ENCODE results near the gene SEMA4B.
A peak's percentile ranks its signal among the peaks of the same experiment; 100 is the strongest.
"Not testable (repeated sequence)": the region's sequence is repeated elsewhere in the genome, so short reads cannot be mapped to it uniquely, and the experiment has no call there.

Gene SEMA4B, protein sequence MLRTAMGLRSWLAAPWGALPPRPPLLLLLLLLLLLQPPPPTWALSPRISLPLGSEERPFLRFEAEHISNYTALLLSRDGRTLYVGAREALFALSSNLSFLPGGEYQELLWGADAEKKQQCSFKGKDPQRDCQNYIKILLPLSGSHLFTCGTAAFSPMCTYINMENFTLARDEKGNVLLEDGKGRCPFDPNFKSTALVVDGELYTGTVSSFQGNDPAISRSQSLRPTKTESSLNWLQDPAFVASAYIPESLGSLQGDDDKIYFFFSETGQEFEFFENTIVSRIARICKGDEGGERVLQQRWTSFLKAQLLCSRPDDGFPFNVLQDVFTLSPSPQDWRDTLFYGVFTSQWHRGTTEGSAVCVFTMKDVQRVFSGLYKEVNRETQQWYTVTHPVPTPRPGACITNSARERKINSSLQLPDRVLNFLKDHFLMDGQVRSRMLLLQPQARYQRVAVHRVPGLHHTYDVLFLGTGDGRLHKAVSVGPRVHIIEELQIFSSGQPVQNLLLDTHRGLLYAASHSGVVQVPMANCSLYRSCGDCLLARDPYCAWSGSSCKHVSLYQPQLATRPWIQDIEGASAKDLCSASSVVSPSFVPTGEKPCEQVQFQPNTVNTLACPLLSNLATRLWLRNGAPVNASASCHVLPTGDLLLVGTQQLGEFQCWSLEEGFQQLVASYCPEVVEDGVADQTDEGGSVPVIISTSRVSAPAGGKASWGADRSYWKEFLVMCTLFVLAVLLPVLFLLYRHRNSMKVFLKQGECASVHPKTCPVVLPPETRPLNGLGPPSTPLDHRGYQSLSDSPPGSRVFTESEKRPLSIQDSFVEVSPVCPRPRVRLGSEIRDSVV

DNA sequence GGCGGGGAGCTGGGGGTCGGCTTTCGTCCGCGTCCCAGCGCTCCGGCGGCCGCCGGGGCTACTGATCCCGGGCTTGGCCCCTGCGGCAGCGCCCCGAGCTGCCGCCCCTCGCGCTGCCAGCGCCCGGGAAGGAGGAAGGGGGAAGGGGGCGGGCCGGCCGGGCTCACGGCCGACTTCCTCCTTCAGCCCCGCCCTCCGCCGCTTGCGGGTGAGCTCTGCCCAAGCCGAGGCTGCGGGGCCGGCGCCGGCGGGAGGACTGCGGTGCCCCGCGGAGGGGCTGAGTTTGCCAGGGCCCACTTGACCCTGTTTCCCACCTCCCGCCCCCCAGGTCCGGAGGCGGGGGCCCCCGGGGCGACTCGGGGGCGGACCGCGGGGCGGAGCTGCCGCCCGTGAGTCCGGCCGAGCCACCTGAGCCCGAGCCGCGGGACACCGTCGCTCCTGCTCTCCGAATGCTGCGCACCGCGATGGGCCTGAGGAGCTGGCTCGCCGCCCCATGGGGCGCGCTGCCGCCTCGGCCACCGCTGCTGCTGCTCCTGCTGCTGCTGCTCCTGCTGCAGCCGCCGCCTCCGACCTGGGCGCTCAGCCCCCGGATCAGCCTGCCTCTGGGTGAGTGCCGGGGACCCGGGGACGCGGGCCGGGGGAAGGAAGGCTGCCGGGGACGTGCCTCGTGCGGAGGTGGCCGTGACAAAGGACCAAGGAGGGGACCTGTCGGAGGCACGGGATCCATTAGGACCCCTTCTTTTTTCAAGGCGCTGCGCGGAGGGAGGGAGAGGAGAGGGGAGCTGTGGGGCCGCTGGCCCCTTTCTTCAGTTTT, at the start of gene SEMA4B:
SEMA4B (plus strand) TSS at position 201 of the 814 bp plus-strand sequence; CDS start at position 450, 249 bp downstream.
- DNase-seq = peak; percentile 72

DNA sequence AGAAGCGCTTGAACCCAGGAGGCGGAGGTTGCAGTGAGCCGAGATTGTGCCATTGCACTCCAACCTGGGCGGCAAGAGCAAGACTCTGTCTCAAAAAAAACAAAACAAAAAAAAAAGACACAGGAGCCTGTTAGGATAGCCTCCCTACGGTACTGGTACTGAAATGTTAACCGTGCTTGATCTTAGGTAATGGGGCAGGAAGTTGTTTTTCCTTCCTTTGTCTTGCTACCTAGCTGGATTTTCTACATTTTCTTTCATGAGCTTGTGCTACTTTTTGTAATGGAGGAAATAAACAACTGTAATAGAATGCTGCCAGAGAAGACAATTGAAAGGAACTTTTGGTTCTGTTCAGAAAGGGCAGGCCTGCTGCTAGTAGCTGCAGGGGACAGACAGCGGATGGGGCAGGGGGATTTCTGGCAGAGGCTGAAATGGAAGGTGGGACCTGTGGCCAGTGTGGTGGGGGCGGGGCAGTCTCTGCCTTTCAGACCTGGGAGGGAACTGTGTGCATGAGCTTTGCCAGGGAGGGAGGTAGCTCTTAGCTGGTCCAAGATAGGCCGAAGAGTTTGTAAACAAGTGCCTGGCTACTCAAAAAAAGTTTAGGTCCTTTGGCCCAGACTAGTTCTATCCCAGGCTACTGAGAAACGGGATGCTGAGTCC, 49.0 kb upstream of the SEMA4B start:
- no peak for DNase-seq

DNA sequence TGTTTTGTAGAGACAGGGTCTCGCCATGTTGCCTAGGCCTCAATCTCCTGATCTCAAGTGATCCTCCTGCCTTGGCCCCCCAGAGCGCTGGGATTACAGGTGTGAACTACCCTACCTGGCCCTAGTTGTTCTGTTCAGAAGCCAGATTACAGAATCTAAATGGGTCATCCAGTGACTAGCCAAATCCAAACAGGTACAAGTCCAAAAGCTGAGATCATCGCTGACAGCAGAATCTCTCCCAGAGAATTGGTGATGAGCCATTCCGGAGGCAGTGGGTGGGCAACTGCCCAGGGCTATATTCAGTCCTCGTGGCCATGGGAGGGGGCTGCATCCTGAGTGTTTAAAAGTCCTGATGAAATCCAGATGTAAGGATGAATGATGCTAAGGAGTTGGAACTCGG, 47.5 kb upstream of the SEMA4B start:
- no peak for DNase-seq

DNA sequence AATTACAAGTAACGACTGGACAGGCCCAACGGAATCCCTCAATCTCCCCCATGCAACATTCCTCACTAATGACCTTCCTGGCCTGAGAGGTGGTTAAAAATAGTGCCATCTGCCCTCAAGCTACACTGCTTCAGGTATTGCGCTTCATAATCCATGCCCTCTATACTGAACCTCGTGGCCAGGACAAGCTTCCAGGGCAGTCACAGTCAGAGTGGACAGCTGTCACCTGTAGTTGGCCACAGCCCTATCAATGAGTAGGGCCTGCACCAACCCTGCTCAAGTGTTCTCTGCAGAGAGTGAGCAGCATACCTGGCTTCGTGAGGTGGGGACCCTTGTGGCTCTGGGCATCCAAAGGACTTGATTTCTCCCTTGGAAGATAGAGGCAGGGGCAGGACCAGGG, 46.9 kb upstream of the SEMA4B start:
- DNase-seq = no peak

DNA sequence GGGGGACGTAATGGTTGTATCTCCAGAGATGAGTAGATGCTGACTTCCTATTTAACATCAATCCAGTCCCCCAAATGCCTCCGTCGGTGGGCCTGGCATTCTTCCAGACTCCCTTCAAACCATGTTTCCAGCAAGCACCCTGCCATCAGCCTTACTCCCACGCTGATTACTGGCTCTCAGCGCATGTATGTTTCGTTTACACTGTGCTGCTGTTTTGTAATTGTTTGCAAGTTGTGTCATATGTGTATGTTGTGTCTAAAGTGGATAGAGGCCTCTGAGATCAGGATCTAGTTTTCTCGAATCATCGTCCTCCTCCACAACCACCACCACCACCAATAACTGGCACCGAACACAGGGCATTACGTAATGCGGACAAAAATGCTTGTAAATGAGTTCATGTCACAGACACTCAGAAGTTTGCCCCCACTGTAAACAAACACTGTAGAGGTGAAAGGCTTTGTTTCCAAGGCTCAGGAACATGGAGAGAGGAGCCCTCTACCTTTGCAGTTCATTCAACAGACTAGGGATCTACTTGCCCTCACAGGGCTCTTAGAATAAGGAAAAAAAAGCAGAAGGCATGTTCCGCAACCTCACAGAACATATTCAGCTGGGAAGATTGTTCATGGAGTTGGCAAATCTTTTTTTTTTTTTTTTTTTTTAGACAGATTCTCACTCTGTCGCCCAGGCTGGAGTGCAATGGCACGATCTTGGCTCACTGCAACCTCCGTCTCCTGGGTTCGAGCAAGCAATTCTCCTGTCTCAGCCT, 46.1 kb upstream of the SEMA4B start:
- no peak for DNase-seq

DNA sequence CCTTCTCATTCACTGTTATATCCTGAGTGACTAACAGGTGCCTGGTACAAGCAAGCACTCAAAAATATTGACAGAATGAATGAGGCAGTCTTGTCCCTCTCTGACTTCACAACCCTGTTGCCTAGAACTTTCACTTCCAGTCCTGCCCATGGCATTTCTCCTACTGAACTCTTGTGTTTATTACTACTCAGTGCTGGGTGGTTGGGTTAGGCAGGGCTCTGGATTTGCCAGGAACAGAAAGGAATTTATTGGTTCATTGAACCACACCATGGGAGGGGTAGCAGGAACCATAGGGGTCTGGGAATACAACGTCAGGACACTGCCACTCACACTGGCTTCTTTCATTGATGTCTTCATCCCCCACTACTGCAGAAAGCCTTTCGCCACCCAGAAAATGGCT, 41.9 kb upstream of the SEMA4B start:
- DNase-seq = no peak

DNA sequence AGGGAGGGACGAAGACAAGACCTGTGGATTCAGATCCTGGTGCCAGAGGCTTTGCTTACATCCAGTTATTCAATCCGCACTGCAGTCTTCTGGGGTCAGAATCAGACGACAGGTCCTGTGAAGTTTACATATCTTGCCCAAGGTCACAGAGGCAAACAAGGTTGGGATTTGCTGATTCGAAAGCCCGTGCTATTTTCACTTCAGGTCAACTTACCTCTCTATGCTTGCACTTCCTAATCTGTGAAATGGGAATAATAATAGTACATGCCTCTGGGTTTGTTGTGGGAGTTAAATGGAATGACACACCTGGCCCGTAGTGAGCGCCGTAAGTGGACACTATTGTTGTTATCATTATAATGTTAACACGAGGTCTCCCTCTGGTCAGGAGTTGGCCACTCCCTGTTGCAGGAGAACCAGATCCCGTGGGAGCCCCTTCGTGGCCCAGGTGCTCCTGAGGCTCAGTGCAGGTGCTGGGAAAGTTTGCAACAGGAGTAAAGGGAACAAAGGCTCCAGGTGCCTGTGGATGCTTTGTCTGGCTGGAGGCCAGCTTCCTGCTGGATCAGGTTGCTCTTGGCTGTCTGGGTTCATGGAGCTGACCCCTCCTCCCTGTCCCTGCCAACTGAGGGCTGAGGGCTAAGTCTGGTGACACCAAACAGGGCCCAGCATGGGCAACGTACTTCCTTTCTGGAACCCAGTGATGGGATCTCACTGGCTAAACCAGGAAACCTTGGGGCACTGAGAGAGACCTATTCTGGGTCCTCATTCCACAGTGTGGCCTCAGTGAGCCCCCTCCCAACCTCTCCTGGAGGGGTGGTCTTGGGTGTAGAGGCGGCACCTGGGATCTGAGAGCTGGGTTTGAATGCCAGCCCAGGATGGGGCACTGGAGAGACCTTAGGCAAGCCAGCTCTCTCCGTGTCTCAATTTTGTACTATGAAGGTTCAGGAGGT, 40.1 kb upstream of the SEMA4B start:
- no peak for DNase-seq

DNA sequence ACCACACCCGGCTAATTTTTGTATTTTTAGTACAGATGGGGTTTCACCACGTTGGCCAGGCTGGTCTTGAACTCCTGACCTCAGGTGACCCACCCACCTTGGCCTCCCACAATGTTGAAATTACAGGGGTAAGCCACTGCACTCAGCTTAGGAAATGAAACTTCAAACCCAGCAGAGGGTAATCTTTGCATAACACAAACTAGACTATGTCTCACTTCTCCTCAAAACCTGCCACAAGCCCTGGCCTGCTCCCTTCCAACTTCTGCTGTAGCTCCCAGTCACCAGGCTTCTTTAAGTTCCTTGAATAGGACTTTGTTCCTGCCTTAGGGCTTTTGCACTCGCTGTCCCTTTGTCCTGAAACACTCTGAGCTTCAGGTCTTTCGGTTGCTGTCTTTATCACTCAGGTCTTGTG, 39.2 kb upstream of the SEMA4B start:
- DNase-seq = no peak

DNA sequence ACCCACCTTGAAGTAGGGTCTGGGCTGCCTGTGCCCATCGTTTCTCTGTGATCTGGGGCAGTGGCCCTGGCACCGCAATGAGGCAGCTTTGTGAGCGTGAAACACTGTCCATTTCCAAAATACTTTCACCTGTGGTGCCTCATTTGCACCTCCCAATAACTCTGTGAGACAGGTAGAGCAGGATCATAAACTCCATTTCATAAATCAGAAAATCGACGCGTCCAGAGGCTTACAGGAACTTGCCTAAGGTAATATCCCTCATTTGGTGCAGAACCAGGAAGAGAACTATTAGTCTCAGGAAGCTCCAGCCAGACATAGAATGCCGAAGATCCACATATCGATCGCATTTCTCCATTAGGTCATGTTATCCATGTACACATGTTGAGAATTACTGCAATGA, 38.2 kb upstream of the SEMA4B start:
- no peak for DNase-seq

DNA sequence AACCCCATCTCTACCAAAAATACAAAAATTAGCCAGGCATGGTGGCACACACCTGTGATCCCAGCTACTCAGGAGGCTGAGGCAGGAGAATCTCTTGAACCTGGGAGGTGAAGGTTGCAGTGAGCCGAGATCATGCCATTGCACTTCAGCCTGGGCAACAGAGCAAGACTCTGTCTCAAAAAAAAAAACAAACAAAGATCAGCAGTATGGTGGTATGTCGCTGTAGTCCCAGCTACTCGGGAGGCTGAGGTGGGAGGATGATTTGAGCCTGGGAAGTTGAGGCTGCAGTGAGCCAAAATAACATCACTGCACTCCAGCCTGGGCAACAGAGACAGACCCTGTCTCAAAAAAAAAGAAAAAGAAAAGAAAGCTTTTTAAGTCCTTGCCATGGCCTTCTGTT, 36.9 kb upstream of the SEMA4B start:
- not testable (repeated sequence) for DNase-seq

DNA sequence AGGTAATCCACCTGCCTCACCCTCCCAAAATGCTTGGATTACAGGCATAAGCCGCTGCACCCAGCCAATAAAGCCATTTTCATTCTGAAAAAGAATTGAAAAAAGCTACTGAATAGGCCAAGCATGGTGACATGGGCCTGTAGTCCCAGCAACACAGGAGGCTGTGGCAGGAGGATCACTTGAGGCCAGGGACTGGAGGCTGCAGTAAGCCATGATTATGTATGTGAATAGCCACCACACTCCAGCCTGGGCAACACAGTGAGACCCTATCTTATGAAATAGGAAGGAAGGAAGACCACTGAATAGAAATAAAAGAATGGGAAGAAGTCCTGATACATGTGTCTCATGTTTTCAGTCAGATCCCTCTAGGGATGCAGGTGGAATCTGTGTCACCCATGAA, 36.0 kb upstream of the SEMA4B start:
- DNase-seq = no peak

DNA sequence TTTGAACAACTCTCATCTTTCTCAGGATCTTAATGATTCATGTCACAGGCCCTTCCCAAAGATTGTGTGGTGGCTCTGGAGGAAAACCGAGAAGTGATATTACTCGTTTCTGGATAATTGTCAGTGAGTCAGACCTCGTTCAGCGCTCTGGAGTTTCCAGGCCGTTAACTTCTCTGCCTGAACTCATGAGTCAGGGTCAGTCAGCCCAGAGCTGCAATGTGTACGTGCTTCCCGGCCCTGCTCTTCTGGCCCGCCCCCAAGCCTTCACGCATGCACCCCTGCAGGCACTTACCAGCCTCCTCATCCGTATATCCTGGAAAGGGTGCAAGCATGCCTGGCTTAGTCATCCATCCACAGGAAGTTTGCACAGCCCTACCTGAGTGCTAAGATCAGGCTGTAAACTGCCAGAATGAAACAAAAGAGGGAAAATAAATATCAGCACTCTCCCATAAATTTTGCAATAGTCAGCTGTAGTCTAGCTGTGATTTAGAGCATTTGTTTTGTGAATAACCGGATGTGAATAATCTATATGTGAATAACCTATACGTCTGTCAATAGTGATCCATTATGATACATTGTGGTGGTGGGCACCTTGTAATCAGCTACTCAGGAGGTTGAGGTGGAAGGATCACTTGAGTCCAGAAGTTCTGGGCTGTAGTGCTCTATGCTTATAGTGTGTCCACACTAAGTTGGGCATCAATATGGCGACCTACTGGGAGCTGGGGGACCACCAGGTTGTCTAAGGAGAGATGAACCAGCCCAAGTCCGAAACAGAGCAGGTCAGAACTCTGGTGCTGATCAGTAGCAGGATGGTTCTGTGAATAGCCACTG, 35.3 kb upstream of the SEMA4B start:
- peak; percentile 72 for DNase-seq

DNA sequence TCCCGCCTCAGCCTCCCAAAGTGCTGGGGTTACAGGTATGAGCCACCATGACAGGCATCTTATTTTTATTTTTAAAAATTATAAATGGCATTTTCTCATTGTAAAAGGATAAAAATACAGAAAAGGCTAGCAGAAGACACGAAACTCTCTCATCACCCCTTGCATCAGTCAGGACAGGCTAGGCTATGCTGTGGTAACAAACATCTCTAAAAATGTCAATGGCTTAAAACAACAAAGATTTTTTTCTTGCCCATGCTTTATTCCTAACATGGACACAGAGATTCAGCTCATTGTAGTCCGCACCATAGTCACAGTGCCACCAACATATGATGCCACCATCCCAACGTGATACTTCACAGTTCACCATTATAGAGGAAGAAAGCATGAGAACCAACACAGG, 34.0 kb upstream of the SEMA4B start:
- no peak for DNase-seq

DNA sequence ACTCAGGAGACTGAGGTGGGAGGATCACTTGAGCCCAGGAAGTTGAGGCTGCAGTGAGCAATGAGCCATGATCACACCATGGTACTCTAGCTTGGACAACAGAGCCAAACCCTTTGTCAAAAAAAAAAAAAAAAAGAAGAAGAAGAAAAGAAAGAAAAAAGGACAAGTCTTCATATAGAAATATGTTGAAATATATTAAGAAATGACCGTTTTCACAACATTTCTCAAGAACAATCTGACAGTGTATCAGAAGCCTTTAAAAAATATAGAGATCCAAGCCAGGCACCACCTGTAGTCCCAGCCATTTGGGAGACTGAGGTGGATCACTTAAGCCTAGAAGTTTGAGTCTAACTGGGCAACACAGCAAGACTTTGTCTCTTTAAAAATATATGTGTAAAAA, 29.5 kb upstream of the SEMA4B start:
- no peak for DNase-seq

DNA sequence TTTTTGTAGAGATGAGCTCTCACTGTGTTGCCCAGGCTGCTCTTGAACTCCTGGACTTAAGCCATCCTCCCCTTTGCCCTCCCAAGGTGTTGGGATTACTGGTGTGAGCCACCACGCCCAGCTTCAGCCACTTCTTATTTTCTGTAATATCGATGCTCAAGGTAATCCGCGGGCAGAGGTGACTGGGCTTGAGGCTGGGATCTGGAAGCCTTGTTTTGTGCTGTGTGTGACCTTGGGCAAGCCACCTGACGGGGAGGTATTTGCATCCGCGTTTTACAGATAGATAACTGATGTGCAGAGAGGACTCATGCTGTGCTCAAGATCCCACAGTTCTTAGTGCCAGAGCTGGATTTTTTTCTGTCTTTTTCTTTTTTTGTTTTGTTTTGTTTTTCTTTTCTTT, 27.8 kb upstream of the SEMA4B start:
- no peak for DNase-seq

DNA sequence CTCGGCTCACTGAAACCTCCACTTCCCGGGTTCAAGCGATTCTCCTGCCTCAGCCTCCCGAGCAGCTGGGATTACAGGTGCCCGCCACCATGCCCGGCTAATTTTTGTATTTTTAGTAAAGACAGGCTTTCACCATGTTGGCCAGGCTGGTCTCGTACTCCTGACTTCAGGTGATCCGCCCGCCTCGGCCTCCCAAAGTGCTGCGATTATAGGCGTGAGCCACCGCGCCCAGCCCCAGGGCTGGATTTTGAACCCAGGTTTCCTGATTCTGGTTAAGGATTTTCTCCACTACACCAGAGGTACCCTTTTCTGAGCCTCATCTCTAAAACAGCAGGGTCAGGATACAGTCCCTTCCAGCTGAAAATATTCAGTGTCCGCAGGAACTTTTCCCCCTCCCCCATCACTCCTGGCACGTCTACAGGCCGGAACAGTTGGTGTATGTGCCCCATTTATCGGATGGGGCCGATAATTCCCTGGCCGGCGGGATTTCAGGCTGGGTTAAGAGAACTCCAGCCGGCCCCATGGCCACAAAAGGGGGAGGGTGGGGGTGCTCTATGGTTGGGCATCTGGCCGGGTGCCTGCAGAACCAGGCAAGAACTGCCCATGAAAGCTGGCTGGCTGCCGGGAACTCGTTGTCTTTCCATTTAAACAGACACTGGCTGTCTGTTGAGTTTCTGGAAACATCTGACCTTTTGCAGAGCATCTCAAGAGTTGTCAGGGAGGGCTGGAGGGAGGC, 26.8 kb upstream of the SEMA4B start:
- no peak for DNase-seq

DNA sequence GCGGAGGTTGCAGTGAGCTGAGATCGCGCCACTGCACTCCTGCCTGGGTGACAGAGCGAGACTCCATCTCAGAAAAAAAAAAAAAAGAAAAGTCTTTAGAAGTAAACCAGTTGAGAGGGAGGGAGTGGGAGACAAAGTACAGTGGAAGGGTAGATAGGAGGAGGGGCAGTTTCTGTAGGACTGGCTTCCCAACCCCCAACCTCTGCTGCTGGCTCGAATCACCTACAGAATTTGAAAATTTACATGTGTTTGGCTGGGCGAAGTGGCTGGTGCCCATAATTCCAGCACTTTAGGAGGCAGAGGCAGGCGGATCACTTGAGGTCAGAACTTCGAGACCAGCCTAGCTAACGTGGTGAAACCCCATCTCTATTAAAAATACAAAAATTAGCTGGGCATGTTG, 24.1 kb upstream of the SEMA4B start:
- no peak for DNase-seq

DNA sequence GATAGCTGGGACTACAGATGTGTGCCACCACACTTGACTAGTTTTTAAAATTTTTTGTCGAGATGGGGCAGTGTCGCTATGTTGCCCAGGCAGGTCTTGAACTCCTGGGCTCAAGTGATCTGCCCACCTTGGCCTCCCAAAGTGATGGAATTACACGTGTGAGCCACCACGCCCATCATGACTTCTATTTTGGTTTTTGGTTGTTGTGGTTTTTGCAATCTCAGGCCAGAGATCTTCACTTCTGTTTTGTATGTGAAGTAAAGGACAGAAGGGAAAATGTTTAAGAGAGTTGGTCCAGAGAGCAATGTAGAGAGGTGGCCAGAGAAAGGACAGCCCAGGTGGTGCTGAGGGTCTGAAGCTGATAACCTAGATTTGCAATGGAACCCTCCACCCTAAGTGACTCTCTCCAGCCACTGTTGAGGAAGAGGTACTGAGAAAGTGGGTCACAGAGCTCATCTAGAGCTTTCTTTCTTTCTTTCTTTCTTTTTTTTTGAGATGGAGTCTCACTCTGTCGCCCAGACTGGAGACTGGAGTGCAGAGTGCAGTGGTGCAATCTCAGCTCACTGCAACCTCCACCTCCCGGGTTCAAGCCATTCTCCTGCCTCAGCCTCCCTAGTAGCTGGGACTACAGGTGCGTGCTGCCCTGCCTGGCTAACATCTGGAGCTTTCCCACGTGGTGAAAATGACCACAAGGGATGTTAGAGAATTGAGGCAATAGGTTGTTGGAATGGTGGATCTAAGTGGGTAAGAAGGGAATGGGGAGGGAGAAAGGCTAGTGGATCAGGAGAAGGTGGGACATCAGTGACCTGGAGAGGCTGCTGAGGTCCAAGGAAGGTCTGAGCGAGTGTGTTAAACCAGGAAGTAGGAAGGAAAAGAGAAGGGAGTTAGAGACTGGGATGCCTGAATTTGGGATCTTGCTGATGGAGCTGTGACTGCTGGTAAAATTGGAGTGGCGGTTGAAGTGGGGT, 22.4 kb upstream of the SEMA4B start:
- no peak for DNase-seq

All from activated CD4-positive, alpha-beta T cell treated with anti-CD3 and anti-CD28 coated beads, Interleukin-10, Interleukin-2, amounts not matched to agents 100 ng/mL and 50 ng/mL, durations not matched to agents 16 hours and 8 hours (primary cell).